ENCODE data around the gene ZNF469. TPM values are rescaled to one million over a fixed set of nuclear protein-coding genes. Genes with fewer than 3 reads are reported as not detected.

The ZNF469 gene
- total and polyA plus RNA-seq, 9 donors = 3.7 to 11.5 (median 6.2) TPM

DNA sequence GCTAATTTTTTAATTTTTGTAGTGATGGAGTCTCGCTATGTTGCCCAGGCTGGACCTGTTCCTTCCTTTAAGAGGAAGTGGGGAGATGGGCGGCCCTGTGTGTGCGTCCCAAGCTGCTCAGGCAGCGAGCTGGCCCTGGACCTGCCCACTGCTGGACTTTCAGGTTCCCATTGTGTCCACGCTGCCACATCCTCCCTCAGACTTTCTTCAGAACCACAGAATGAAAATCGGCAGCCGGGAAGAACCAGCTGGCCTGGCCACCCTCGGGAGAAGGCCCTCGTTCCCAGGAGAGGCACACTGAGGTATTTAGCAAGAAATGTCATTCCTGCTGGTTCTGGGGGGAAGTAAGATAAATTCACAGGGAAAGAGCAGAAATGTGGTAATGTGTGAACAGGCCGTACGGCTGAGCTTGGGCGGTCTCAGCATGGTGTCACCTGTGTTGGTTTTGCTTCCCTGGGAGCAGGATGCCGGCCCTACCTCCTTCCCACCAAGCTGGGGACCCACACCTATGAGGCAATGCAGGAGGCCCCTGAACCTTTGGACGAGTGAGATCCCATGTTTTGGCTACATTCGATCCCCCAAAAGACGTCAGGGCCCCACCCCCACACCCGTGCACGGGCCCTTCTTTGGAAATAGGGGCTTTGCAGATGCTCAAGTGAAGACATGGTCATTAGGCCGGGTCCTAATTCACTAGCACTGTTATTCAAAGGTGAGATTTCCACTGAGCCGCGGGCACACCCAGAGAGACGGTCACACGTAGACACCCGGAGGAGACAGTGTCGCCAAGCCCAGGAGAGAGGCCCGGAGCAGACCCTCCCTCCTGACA is 35.9 kb upstream of the ZNF469 start:
- WGBS (ENCODE audit: insufficient coverage) = 87% methylated on average over 17 of the region's 26 CpGs
- no peaks in the 10 kb centered on the region for H3K27me3 ChIP-seq (ENCODE audit: control insufficient read depth, insufficient read depth, low read length)
- no peak for DNase-seq
- H3K4me3 ChIP-seq (ENCODE audit: low read length) = no peak overlapping the region
- H3K27ac ChIP-seq (ENCODE audit: low read length) = no peak overlapping the region
- peaks cover 8% of the 10 kb centered on the region for H3K4me1 ChIP-seq (ENCODE audit: control insufficient read depth, insufficient read depth, low read length)
- peaks cover 2% of the 10 kb centered on the region for H3K9me3 ChIP-seq (replicated peaks; ENCODE audit: control insufficient read depth, low read depth, low read length)
- no peaks in the 10 kb centered on the region for H3K36me3 ChIP-seq (ENCODE audit: control insufficient read depth, insufficient read depth, low read length)

DNA sequence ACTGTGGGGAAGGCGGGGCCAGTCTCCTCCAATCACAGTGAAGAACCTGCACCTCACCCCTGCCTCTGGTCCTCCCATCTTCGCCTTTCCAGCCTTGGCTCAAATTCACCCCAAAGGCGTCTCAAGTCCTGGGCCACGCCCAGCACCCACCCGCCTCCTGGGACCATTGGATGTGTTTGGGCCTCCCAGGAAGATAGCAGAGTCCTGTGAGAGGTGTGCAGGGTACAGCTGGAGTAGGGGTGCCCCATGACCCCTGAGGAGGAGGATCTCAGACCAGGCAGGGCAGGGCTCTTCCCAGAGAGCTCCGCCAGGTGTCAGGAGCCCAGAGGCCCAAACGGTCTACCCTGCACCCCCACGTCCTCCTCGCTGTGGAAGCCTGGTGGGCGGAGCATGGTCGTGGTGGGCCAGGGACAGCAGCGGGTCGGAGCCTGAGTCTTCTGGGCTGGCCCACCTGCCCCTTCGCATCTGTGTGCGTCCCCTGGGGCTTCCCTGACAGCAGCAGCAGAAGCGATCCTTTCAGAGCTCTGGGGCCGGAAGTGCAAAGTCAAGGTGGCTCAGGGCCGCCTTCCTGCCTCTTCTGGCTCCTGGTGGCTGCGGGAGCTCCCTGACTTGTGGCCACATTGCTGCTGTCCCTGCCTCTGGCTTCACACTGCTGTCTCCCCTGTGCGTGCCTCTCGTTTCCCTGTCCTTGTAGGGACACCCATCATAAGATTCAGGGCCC is 34.9 kb upstream of the ZNF469 start:
- Histone ChIP-seq H3K27ac (ENCODE audit: low read length) (no peak overlapping the region), H3K27me3 (ENCODE audit: control insufficient read depth, insufficient read depth, low read length) (no peaks in the 10 kb centered on the region), H3K9me3 (replicated peaks; ENCODE audit: control insufficient read depth, low read depth, low read length) (peaks cover 2% of the 10 kb centered on the region), H3K36me3 (ENCODE audit: control insufficient read depth, insufficient read depth, low read length) (no peaks in the 10 kb centered on the region), H3K4me1 (ENCODE audit: control insufficient read depth, insufficient read depth, low read length) (peaks cover 8% of the 10 kb centered on the region), H3K4me3 (ENCODE audit: low read length) (no peak overlapping the region)
- WGBS (ENCODE audit: insufficient coverage) = 71% methylated on average over 20 of the region's 21 CpGs
- DNase-seq = no peak

DNA sequence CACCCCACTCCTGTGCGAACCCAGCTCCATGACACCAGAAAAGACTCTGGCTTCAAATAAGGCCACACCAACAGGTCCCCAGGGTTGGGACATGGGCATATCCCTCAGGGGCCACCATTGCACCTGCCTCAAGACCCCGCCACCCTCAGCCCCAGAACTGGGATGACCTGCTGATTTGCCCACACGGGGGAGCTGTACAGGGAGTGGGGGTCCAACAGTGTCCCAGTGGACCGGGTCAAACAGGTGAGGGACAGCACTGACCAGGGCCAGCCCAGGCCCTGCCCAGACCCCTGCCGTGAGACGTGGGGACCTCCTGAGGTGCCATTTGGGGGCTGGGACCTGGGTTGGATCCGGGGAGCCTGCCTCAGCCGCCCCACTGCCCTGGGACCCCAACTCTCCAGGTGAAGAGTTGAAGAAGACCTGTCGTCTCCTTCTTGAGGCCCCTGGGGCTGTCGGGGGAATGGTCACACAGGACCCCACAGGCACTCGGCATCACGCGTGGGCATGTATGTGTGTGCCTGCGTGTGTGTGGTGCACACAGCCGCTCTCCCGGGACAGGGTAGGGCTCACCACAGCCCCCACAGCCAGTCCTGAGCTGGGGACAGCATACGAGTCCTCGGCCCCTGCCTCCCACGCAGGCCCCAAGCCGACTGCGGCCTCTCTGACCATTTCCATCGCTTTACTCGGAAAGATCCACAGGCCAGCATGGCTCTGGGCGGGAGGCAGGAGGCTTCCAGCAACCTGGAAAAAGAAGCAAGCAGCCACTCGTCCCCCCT is 34.2 kb upstream of the ZNF469 start:
- H3K4me3 ChIP-seq (ENCODE audit: low read length) = no peak overlapping the region
- no peaks in the 10 kb centered on the region for H3K27me3 ChIP-seq (ENCODE audit: control insufficient read depth, insufficient read depth, low read length)
- 78% methylated on average over 17 of the region's 25 CpGs for WGBS (ENCODE audit: insufficient coverage)
- H3K27ac ChIP-seq (ENCODE audit: low read length) = no peak overlapping the region
- H3K9me3 ChIP-seq (replicated peaks; ENCODE audit: control insufficient read depth, low read depth, low read length) = no peaks in the 10 kb centered on the region
- peaks cover 8% of the 10 kb centered on the region for H3K4me1 ChIP-seq (ENCODE audit: control insufficient read depth, insufficient read depth, low read length)
- H3K36me3 ChIP-seq (ENCODE audit: control insufficient read depth, insufficient read depth, low read length) = no peaks in the 10 kb centered on the region
- DNase-seq = no peak

DNA sequence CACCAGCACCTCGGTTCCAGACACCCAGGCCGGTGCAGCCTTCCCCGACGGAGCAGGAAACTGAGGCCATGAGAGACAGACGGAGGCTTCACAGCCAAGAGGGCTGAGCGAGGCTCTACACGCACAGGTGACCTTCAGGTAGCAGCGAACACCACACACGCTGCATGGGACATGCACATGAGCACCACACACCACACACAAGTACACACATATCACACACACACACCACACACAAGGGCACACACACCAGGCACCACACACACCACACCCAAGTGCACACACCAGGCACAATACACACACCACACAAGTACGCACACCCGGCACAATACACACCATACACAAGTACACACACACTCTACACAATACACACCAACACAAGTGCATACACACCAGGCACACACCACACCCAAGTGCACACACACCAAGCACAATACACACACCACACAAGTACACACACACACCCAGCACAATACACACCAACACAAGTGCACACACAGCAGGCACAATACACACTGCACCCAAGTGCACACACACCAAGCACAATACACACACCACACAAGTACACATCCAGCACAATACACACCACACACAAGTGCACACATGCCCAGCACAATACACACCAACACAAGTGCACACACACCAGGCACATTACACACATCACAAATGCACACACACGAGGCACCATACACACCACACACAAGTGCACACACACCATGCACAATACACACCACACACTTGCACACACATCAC is 33.4 kb upstream of the ZNF469 start:
- no peak for DNase-seq
- Histone ChIP-seq H3K4me3 (ENCODE audit: low read length) (no peak overlapping the region), H3K4me1 (ENCODE audit: control insufficient read depth, insufficient read depth, low read length) (peaks cover 8% of the 10 kb centered on the region), H3K27ac (ENCODE audit: low read length) (no peak overlapping the region), H3K36me3 (ENCODE audit: control insufficient read depth, insufficient read depth, low read length) (no peaks in the 10 kb centered on the region), H3K27me3 (ENCODE audit: control insufficient read depth, insufficient read depth, low read length) (no peaks in the 10 kb centered on the region), H3K9me3 (replicated peaks; ENCODE audit: control insufficient read depth, low read depth, low read length) (no peaks in the 10 kb centered on the region)
- WGBS (ENCODE audit: insufficient coverage) = 75% methylated on average over 11 of the region's 12 CpGs

DNA sequence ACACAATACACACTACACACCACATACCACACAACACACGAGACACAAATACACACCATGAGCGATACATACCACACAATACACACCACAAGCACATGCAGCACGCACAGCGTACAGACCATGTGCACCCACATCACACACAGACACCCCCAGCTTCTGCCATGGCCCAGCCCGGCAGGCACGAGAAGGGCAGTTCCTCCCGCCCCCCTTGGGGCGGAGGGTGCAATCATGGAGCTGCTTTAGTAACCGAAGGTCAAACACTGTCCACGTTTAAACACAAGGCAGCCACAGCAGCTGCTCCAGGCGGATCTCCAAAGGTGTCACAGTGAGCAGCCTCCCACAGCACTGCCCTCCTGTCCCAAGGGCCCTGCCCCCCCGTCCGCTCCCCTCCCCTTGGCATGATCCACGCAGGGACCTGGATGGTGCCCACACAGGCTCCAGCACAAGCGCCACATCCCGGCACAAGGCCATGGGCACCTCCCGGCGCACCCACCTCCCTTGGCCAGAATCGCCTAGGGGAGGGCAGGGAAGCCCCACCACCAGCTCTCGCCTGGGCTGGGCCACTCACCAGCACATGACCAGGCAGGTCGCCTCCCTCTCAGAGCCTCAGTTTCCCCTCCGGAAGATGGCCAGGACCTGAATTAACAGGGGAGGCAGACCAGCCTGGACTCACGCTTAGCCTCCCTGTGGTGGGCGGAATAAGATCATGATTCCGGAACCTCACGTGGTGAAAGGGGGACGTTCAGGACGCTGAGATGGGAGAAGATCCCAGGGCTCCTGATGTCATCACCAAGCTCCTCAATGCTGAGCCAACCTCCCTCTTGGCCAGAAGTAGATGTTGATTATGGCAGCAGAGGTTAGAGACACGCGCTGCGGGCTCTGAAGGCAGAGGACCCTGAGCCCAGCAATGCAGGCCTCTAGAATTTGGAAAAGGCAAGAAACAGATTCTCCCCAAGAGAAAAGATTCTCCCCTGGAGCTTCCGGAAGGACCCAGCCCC is 32.6 kb upstream of the ZNF469 start:
- H3K4me1 ChIP-seq (ENCODE audit: control insufficient read depth, insufficient read depth, low read length) = peaks cover 8% of the 10 kb centered on the region
- no peaks in the 10 kb centered on the region for H3K36me3 ChIP-seq (ENCODE audit: control insufficient read depth, insufficient read depth, low read length)
- WGBS (ENCODE audit: insufficient coverage) = 81% methylated on average over 24 of the region's 32 CpGs
- no peak overlapping the region for H3K4me3 ChIP-seq (ENCODE audit: low read length)
- H3K27ac ChIP-seq (ENCODE audit: low read length) = no peak overlapping the region
- DNase-seq = no peak
- H3K9me3 ChIP-seq (replicated peaks; ENCODE audit: control insufficient read depth, low read depth, low read length) = no peaks in the 10 kb centered on the region
- H3K27me3 ChIP-seq (ENCODE audit: control insufficient read depth, insufficient read depth, low read length) = no peaks in the 10 kb centered on the region

DNA sequence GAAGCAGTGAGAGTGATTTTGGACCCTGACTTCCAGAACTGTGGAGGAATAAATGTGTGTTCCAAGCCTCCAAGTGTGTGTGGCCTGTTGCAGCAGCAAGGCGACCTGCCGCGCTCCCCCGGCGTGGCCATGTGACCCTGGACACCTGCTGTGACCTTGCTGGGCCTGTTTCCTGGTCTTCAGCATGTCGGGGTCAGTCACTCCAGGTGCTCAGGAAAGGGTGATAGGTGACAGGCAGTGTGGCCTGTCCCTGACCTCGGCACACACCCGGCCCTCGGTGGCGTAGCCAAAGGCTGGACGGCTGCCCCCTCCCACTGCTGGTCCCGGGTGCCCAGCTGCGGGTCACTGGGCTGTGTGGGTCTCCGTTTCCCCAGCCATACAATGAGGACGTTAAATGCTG is 31.8 kb upstream of the ZNF469 start:
- H3K27me3 ChIP-seq (ENCODE audit: control insufficient read depth, insufficient read depth, low read length) = no peaks in the 10 kb centered on the region
- peaks cover 2% of the 10 kb centered on the region for H3K4me1 ChIP-seq (ENCODE audit: control insufficient read depth, insufficient read depth, low read length)
- H3K9me3 ChIP-seq (replicated peaks; ENCODE audit: control insufficient read depth, low read depth, low read length) = no peaks in the 10 kb centered on the region
- WGBS (ENCODE audit: insufficient coverage) = 82% methylated on average over 14 of the region's 15 CpGs
- H3K4me3 ChIP-seq (ENCODE audit: low read length) = no peak overlapping the region
- H3K27ac ChIP-seq (ENCODE audit: low read length) = no peak overlapping the region
- H3K36me3 ChIP-seq (ENCODE audit: control insufficient read depth, insufficient read depth, low read length) = no peaks in the 10 kb centered on the region
- no peak for DNase-seq

DNA sequence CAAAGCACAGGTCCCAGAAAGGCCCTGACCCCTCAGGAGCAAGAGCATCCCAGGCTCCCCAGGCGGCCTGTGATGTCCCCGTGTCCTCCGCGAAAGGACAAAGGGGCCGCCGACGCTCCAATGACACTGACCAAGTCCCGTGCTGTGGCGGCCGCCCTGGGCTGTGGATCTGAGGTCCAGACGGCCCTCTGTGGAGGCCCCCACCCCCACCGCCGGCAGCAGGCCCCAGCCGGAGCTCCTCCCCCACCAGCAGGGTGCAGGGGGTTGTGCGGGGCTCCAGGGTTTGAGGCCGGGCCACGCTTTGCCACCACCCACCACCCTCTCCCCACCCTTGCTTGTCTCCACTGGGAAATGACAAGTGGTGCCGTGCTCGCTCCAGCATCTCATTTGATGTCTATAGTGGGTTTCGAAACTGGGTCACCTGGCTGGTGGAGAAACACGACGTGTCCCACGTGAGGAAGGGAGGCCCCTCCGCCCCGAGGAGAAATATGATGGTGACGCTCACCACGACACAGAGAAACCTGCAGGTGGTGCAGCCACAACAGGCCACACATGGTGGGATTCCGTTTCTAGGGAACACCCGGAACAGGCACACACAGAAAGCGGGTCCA is 31.2 kb upstream of the ZNF469 start:
- H3K9me3 ChIP-seq (replicated peaks; ENCODE audit: control insufficient read depth, low read depth, low read length) = no peaks in the 10 kb centered on the region
- H3K27ac ChIP-seq (ENCODE audit: low read length) = no peak overlapping the region
- H3K4me1 ChIP-seq (ENCODE audit: control insufficient read depth, insufficient read depth, low read length) = no peaks in the 10 kb centered on the region
- 69% methylated on average over 24 of the region's 30 CpGs for WGBS (ENCODE audit: insufficient coverage)
- no peaks in the 10 kb centered on the region for H3K27me3 ChIP-seq (ENCODE audit: control insufficient read depth, insufficient read depth, low read length)
- no peaks in the 10 kb centered on the region for H3K36me3 ChIP-seq (ENCODE audit: control insufficient read depth, insufficient read depth, low read length)
- DNase-seq = no peak
- H3K4me3 ChIP-seq (ENCODE audit: low read length) = no peak overlapping the region

DNA sequence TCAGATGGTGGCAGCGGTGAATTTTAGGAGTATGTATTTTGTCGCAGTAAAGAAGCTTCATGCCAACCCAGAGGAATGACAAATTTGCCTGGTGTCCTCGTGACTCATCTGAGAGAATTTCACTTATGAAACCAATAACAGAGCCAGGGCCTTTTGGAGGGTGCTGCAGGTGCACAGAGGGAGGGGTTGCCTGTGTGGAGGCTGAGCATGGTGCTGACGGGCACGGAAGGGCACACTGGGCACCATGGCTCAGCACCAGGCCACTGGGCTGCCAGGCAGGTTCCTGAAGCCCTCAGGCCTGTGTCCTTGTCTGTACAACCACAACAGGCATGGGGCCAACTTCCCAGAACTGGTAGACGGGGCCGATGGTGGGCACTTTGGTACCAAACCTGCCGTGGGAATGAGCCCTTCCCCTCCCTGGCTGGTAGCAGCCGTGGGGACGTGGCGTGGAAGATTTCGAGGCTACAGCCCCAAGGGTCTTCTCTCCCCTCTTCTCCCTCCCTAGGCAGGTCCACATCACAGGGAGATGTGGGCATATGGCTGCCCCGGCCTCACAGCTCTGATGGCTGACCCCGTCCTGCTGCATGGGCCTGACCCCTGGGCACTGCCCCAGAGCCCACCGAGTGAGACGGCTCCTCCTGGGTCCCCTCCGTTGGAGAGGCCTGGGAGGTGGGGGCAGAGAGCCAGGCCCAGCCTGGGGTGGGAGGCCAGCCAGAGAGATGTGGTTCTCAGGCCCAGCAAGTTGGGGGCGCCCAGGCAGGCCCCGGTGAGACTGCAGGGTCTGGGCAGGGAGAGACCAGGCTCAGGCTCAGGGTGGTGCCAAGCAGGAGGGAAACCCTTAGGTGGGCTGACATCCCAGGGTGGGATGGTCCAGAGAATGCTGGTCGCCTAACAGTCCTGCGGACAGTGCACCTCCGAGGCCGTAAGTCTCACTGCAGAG is 30.2 kb upstream of the ZNF469 start:
- no peaks in the 10 kb centered on the region for H3K9me3 ChIP-seq (replicated peaks; ENCODE audit: control insufficient read depth, low read depth, low read length)
- H3K27ac ChIP-seq (ENCODE audit: low read length) = no peak overlapping the region
- H3K4me1 ChIP-seq (ENCODE audit: control insufficient read depth, insufficient read depth, low read length) = no peaks in the 10 kb centered on the region
- H3K4me3 ChIP-seq (ENCODE audit: low read length) = no peak overlapping the region
- no peaks in the 10 kb centered on the region for H3K36me3 ChIP-seq (ENCODE audit: control insufficient read depth, insufficient read depth, low read length)
- no peak for DNase-seq
- WGBS (ENCODE audit: insufficient coverage) = 85% methylated on average over 16 of the region's 23 CpGs
- no peaks in the 10 kb centered on the region for H3K27me3 ChIP-seq (ENCODE audit: control insufficient read depth, insufficient read depth, low read length)

Measured in muscle of leg (tissue), 11 donors.